ENCODE measurements around the gene GYPE.
"Not testable (repeated sequence)": the region's sequence is repeated elsewhere in the genome, so short reads cannot be mapped to it uniquely, and the experiment has no call there.

Gene GYPE

GRCh38 chr4:143857391-143858336, 47.7 kb downstream of the GYPE start:
- not testable (repeated sequence) for H3K4me3 ChIP-seq (ENCODE audit: low read length); H3K27ac ChIP-seq (ENCODE audit: low read depth, low read length); H3K36me3 ChIP-seq (ENCODE audit: control insufficient read depth, insufficient read depth, low read length); H3K27me3 ChIP-seq (ENCODE audit: control insufficient read depth, insufficient read depth, low read length); H3K9ac ChIP-seq (ENCODE audit: low read length); H3K4me1 ChIP-seq (ENCODE audit: control insufficient read depth, insufficient read depth, low read length)

GRCh38 chr4:143856017-143856557, 49.3 kb downstream of the GYPE start:
- not testable (repeated sequence) for H3K4me3 ChIP-seq (ENCODE audit: low read length); H3K9ac ChIP-seq (ENCODE audit: low read length); H3K27ac ChIP-seq (ENCODE audit: low read depth, low read length); H3K4me1 ChIP-seq (ENCODE audit: control insufficient read depth, insufficient read depth, low read length); H3K36me3 ChIP-seq (ENCODE audit: control insufficient read depth, insufficient read depth, low read length); H3K27me3 ChIP-seq (ENCODE audit: control insufficient read depth, insufficient read depth, low read length)

- H3K4me1 ChIP-seq (ENCODE audit: control insufficient read depth, insufficient read depth, low read length); H3K27ac ChIP-seq (ENCODE audit: low read depth, low read length); H3K9ac ChIP-seq (ENCODE audit: low read length); H3K27me3 ChIP-seq (ENCODE audit: control insufficient read depth, insufficient read depth, low read length); H3K36me3 ChIP-seq (ENCODE audit: control insufficient read depth, insufficient read depth, low read length); H3K4me3 ChIP-seq (ENCODE audit: low read length): not testable (repeated sequence)
These were observed 50.7 kb downstream of the GYPE start for GRCh38 chr4:143854645-143855044.

DNA sequence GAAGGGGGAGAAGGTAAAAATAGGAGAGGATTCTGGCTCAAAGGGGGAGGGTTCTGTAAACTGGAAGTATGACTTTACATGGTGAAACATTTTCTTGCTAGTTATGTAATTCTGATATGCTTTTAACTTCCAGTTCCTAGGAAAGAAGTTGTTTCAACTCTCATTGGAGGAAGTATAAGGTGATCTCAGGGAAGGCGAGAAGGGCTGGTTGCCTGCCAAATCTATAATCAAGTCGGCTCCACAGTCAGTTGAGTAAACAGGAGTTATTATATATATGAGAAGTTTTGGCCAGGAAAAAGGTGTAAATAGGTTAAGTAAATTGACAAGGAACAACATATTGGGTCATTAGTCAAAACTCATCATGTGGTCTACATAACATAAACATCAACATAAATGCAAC, 56.1 kb downstream of the GYPE start:
- H3K27me3 ChIP-seq (ENCODE audit: control insufficient read depth, insufficient read depth, low read length); H3K27ac ChIP-seq (ENCODE audit: low read depth, low read length); H3K9ac ChIP-seq (ENCODE audit: low read length); H3K4me3 ChIP-seq (ENCODE audit: low read length); H3K36me3 ChIP-seq (ENCODE audit: control insufficient read depth, insufficient read depth, low read length); H3K4me1 ChIP-seq (ENCODE audit: control insufficient read depth, insufficient read depth, low read length): not testable (repeated sequence)

DNA sequence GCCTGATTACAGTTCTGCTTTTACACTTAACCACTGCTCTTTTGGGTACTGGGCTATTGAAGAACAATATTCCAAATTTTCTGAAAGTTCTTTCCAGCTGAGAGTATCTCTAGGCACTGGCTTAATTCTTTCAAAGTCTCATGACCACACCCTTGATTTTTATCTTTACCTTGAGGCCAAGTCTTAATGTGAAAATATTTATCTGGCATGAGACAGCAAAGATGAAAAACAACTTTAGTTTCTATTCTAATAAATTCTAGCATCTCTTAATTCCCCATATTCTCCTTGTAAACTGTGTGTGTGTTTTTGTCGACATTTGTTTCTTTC, 61.9 kb downstream of the GYPE start:
- H3K4me3 ChIP-seq (ENCODE audit: low read length); H3K27me3 ChIP-seq (ENCODE audit: control insufficient read depth, insufficient read depth, low read length); H3K9ac ChIP-seq (ENCODE audit: low read length); H3K36me3 ChIP-seq (ENCODE audit: control insufficient read depth, insufficient read depth, low read length); H3K27ac ChIP-seq (ENCODE audit: low read depth, low read length); H3K4me1 ChIP-seq (ENCODE audit: control insufficient read depth, insufficient read depth, low read length): not testable (repeated sequence)

- not testable (repeated sequence) for H3K4me1 ChIP-seq (ENCODE audit: control insufficient read depth, insufficient read depth, low read length); H3K4me3 ChIP-seq (ENCODE audit: low read length); H3K9ac ChIP-seq (ENCODE audit: low read length); H3K36me3 ChIP-seq (ENCODE audit: control insufficient read depth, insufficient read depth, low read length); H3K27me3 ChIP-seq (ENCODE audit: control insufficient read depth, insufficient read depth, low read length); H3K27ac ChIP-seq (ENCODE audit: low read depth, low read length)
These were observed 62.5 kb downstream of the GYPE start for GRCh38 chr4:143842624-143843505.

DNA sequence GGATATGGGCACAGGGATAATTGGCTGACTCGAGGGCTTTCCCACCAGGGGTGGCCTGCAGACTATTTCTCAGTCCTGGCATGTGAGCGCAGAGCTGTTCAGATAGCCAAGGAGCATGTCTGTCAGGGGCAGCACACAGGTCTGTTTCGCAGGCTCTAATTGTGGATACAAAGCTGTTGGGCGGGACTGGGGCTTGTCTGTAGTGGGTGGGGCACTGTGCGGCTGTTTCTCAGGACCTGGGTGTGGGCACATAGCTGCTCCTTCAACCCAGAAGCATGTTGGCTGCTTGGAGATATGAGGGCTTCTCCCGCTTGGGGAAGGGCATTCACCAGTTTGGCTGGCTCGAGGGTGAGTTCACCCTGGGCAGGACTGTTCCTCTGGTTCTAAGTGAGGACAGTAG, 65.9 kb downstream of the GYPE start:
- H3K4me1 ChIP-seq (ENCODE audit: control insufficient read depth, insufficient read depth, low read length); H3K9ac ChIP-seq (ENCODE audit: low read length); H3K27ac ChIP-seq (ENCODE audit: low read depth, low read length); H3K4me3 ChIP-seq (ENCODE audit: low read length); H3K27me3 ChIP-seq (ENCODE audit: control insufficient read depth, insufficient read depth, low read length); H3K36me3 ChIP-seq (ENCODE audit: control insufficient read depth, insufficient read depth, low read length): not testable (repeated sequence)

DNA sequence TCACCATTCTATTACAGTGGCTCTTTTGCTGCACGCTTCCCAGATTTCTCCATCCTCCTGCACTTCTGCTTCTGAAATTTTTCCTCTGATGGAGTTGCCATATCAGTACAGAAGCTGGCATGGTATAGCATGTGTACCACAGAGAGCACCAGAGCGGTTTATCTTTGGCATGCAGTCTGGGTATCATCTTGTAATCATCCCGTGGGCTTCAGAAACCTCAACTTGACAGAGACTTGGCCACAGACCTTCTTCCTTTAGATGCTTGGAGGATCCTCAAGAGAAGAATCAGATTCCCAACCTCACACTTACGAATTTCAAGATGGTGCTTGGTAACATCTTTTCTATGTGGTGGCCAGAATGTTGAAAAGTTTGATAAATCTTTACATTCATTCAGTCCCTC, 71.2 kb downstream of the GYPE start:
- H3K27me3 ChIP-seq (ENCODE audit: control insufficient read depth, insufficient read depth, low read length); H3K27ac ChIP-seq (ENCODE audit: low read depth, low read length); H3K4me1 ChIP-seq (ENCODE audit: control insufficient read depth, insufficient read depth, low read length); H3K9ac ChIP-seq (ENCODE audit: low read length); H3K36me3 ChIP-seq (ENCODE audit: control insufficient read depth, insufficient read depth, low read length); H3K4me3 ChIP-seq (ENCODE audit: low read length): not testable (repeated sequence)

GRCh38 chr4:143833676-143834075, 71.7 kb downstream of the GYPE start:
- H3K27ac ChIP-seq (ENCODE audit: low read depth, low read length); H3K4me1 ChIP-seq (ENCODE audit: control insufficient read depth, insufficient read depth, low read length); H3K36me3 ChIP-seq (ENCODE audit: control insufficient read depth, insufficient read depth, low read length); H3K27me3 ChIP-seq (ENCODE audit: control insufficient read depth, insufficient read depth, low read length); H3K4me3 ChIP-seq (ENCODE audit: low read length); H3K9ac ChIP-seq (ENCODE audit: low read length): not testable (repeated sequence)

- H3K36me3 ChIP-seq (ENCODE audit: control insufficient read depth, insufficient read depth, low read length), result not testable (repeated sequence)
These were observed 74.8 kb downstream of the GYPE start for GRCh38 chr4:143830576-143830975.

DNA sequence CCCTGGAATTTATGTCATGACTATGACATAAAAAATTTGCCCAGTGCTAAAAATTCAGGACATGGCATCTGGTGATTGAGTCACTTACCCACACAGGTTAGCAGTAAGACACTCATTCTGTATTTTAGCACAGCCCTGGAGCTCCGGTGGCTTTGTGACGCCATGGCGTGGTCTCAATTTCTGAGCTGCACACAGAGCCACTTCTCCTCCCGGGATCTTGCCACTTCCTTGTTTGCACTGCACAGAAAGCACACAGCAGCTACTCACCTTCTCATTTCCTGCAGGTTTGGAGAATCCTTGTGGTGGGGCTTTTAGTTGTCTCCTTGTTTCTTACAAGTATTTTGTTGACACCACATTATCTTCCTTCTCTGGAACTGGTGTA, 76.1 kb downstream of the GYPE start:
- H3K4me1 ChIP-seq (ENCODE audit: control insufficient read depth, insufficient read depth, low read length); H3K9ac ChIP-seq (ENCODE audit: low read length); H3K4me3 ChIP-seq (ENCODE audit: low read length); H3K27me3 ChIP-seq (ENCODE audit: control insufficient read depth, insufficient read depth, low read length); H3K36me3 ChIP-seq (ENCODE audit: control insufficient read depth, insufficient read depth, low read length); H3K27ac ChIP-seq (ENCODE audit: low read depth, low read length): not testable (repeated sequence)

More at GRCh38 chr4:143830576-143830975, 74.8 kb downstream of the GYPE start:
- H3K27me3 ChIP-seq (ENCODE audit: control insufficient read depth, insufficient read depth, low read length); H3K9ac ChIP-seq (ENCODE audit: low read length); H3K4me1 ChIP-seq (ENCODE audit: control insufficient read depth, insufficient read depth, low read length); H3K4me3 ChIP-seq (ENCODE audit: low read length); H3K27ac ChIP-seq (ENCODE audit: low read depth, low read length): not testable (repeated sequence)

Measured in rectal smooth muscle tissue (tissue), 1 donor.